Activated T-helper 17 cell treated with anti-CD3 and anti-CD28 coated beads, Interleukin-2, amount 50 U/mL, for 72 hours (primary cell): ENCODE measurements around the gene IRF2BPL. TPM values are rescaled to one million over a fixed set of nuclear protein-coding genes. Genes with fewer than 3 reads are reported as not detected.

ENCODE experiments used
- ATAC-seq: fragments of 150-1000 bp; cut with Tn5 transposase; replicated peaks from 2 replicates; pipeline ENCODE4 v1.10.0; 2021; ENCODE audit warnings: mild to moderate bottlenecking, moderate library complexity
- H3K27ac Mint-ChIP-seq: one replicate; pipeline ENCODE4 v1.8.0; 2022; ENCODE audit warnings: mixed read lengths
- H3K27me3 Mint-ChIP-seq: one replicate; pipeline ENCODE4 v1.8.0; 2022; ENCODE audit warnings: mixed read lengths
- H3K36me3 Mint-ChIP-seq: one replicate; pipeline ENCODE4 v1.8.0; 2022; ENCODE audit warnings: low read depth, mild to moderate bottlenecking, mixed read lengths
- H3K4me1 Mint-ChIP-seq: one replicate; pipeline ENCODE4 v1.8.0; 2022; ENCODE audit warnings: mixed read lengths
- H3K4me3 Mint-ChIP-seq: one replicate; pipeline ENCODE4 v1.8.0; 2022; ENCODE audit warnings: mild to moderate bottlenecking, mixed read lengths
- H3K9me3 Mint-ChIP-seq: one replicate; pipeline ENCODE4 v1.8.0; 2022; ENCODE audit warnings: mixed read lengths
- total RNA-seq, 2 donors: library from RNA; stranded (reverse); gene quantifications; one replicate each; pipeline ENCODE4 v1.2.3, GENCODE V29; 2022

IRF2BPL gene
- total RNA-seq, 2 donors from 2014 or later: 14.2 to 25.5 TPM

- Mint-ChIP-seq H3K36me3 (no peaks in the 10 kb centered on the region), H3K4me1 (peaks cover 11% of the 10 kb centered on the region), H3K27me3 (no peaks in the 10 kb centered on the region), H3K9me3 (no peaks in the 10 kb centered on the region), H3K27ac (no peak overlapping the region), H3K4me3 (no peak overlapping the region)
- ATAC-seq: no peak
These were observed 33.2 kb upstream of the IRF2BPL start for GRCh38 chr14:77061630-77062257.

GRCh38 chr14:77059276-77059915 is 30.9 kb upstream of the IRF2BPL start:
- H3K27me3 Mint-ChIP-seq: no peaks in the 10 kb centered on the region
- no peaks in the 10 kb centered on the region for H3K9me3 Mint-ChIP-seq
- H3K4me3 Mint-ChIP-seq: no peak overlapping the region
- H3K27ac Mint-ChIP-seq: peak overlapping the region; percentile 14
- ATAC-seq: peak; percentile 75
- H3K4me1 Mint-ChIP-seq: peaks cover 15% of the 10 kb centered on the region
- H3K36me3 Mint-ChIP-seq: no peaks in the 10 kb centered on the region

GRCh38 chr14:77058785-77059184 is 30.3 kb upstream of the IRF2BPL start:
- Mint-ChIP-seq H3K27ac (no peak overlapping the region), H3K4me3 (no peak overlapping the region), H3K27me3 (no peaks in the 10 kb centered on the region), H3K36me3 (no peaks in the 10 kb centered on the region), H3K4me1 (peaks cover 17% of the 10 kb centered on the region), H3K9me3 (no peaks in the 10 kb centered on the region)
- ATAC-seq: no peak

- Mint-ChIP-seq H3K27me3 (no peaks in the 10 kb centered on the region), H3K4me1 (peaks cover 17% of the 10 kb centered on the region), H3K27ac (no peak overlapping the region), H3K9me3 (no peaks in the 10 kb centered on the region), H3K4me3 (no peak overlapping the region), H3K36me3 (no peaks in the 10 kb centered on the region)
- ATAC-seq: no peak
These were observed 29.6 kb upstream of the IRF2BPL start for GRCh38 chr14:77058117-77058516.

- peaks cover 17% of the 10 kb centered on the region for H3K4me1 Mint-ChIP-seq
- H3K4me3 Mint-ChIP-seq: no peak overlapping the region
- H3K27ac Mint-ChIP-seq: no peak overlapping the region
- no peaks in the 10 kb centered on the region for H3K36me3 Mint-ChIP-seq
- ATAC-seq: no peak
- H3K9me3 Mint-ChIP-seq: no peaks in the 10 kb centered on the region
- H3K27me3 Mint-ChIP-seq: no peaks in the 10 kb centered on the region
These were observed 27.5 kb upstream of the IRF2BPL start for GRCh38 chr14:77055981-77056380.

- no peaks in the 10 kb centered on the region for H3K36me3 Mint-ChIP-seq
- ATAC-seq: peak; percentile 86
- peak overlapping the region; percentile 14 for H3K4me3 Mint-ChIP-seq
- H3K9me3 Mint-ChIP-seq: no peaks in the 10 kb centered on the region
- H3K27ac Mint-ChIP-seq: peak overlapping the region; percentile 81
- no peaks in the 10 kb centered on the region for H3K27me3 Mint-ChIP-seq
- peaks cover 17% of the 10 kb centered on the region for H3K4me1 Mint-ChIP-seq
These were observed 26.8 kb upstream of the IRF2BPL start for GRCh38 chr14:77055306-77055705.

GRCh38 chr14:77053046-77053841 is 24.7 kb upstream of the IRF2BPL start:
- Mint-ChIP-seq H3K27me3 (no peaks in the 10 kb centered on the region), H3K36me3 (no peaks in the 10 kb centered on the region), H3K9me3 (no peaks in the 10 kb centered on the region), H3K4me3 (no peak overlapping the region), H3K4me1 (peaks cover 10% of the 10 kb centered on the region), H3K27ac (no peak overlapping the region)
- peak; percentile 63 for ATAC-seq

GRCh38 chr14:77052281-77053044 is 24.0 kb upstream of the IRF2BPL start:
- peaks cover 10% of the 10 kb centered on the region for H3K4me1 Mint-ChIP-seq
- no peaks in the 10 kb centered on the region for H3K9me3 Mint-ChIP-seq
- H3K36me3 Mint-ChIP-seq: no peaks in the 10 kb centered on the region
- ATAC-seq: no peak
- H3K27ac Mint-ChIP-seq: peak overlapping the region; percentile 52
- H3K4me3 Mint-ChIP-seq: no peak overlapping the region
- no peaks in the 10 kb centered on the region for H3K27me3 Mint-ChIP-seq

GRCh38 chr14:77051116-77051515 is 22.6 kb upstream of the IRF2BPL start:
- Mint-ChIP-seq H3K27me3 (no peaks in the 10 kb centered on the region), H3K4me1 (peaks cover 10% of the 10 kb centered on the region), H3K4me3 (no peak overlapping the region), H3K9me3 (no peaks in the 10 kb centered on the region), H3K27ac (no peak overlapping the region), H3K36me3 (no peaks in the 10 kb centered on the region)
- no peak for ATAC-seq

GRCh38 chr14:77046721-77047120 is 18.2 kb upstream of the IRF2BPL start:
- no peak overlapping the region for H3K27ac Mint-ChIP-seq
- no peak overlapping the region for H3K4me3 Mint-ChIP-seq
- H3K4me1 Mint-ChIP-seq: peaks cover 13% of the 10 kb centered on the region
- H3K9me3 Mint-ChIP-seq: no peaks in the 10 kb centered on the region
- no peaks in the 10 kb centered on the region for H3K36me3 Mint-ChIP-seq
- ATAC-seq: no peak
- no peaks in the 10 kb centered on the region for H3K27me3 Mint-ChIP-seq

GRCh38 chr14:77045238-77046162 is 17.0 kb upstream of the IRF2BPL start:
- no peaks in the 10 kb centered on the region for H3K36me3 Mint-ChIP-seq
- no peak overlapping the region for H3K4me3 Mint-ChIP-seq
- H3K27ac Mint-ChIP-seq: no peak overlapping the region
- no peaks in the 10 kb centered on the region for H3K9me3 Mint-ChIP-seq
- H3K27me3 Mint-ChIP-seq: no peaks in the 10 kb centered on the region
- peaks cover 21% of the 10 kb centered on the region for H3K4me1 Mint-ChIP-seq
- no peak for ATAC-seq

GRCh38 chr14:77044783-77045237 is 16.3 kb upstream of the IRF2BPL start:
- Mint-ChIP-seq H3K4me3 (no peak overlapping the region), H3K27ac (no peak overlapping the region), H3K36me3 (no peaks in the 10 kb centered on the region), H3K9me3 (no peaks in the 10 kb centered on the region), H3K4me1 (peaks cover 22% of the 10 kb centered on the region), H3K27me3 (no peaks in the 10 kb centered on the region)
- no peak for ATAC-seq

GRCh38 chr14:77043984-77044485 is 15.5 kb upstream of the IRF2BPL start:
- ATAC-seq: no peak
- peak overlapping the region; percentile 89 for H3K27ac Mint-ChIP-seq
- H3K9me3 Mint-ChIP-seq: no peaks in the 10 kb centered on the region
- H3K36me3 Mint-ChIP-seq: no peaks in the 10 kb centered on the region
- no peaks in the 10 kb centered on the region for H3K27me3 Mint-ChIP-seq
- peak overlapping the region; percentile 63 for H3K4me3 Mint-ChIP-seq
- H3K4me1 Mint-ChIP-seq: peaks cover 28% of the 10 kb centered on the region
